Measurements from ENCODE around the gene CATSPER3. TPM values are rescaled to one million over a fixed set of nuclear protein-coding genes. Genes with fewer than 3 reads are reported as not detected.

The CATSPER3 gene
- polyA plus RNA-seq, 2 of the 4 experiments (the other 2 are of a cell fraction), result 0.41 to 0.74 TPM

- H3K9me3 ChIP-seq, result no peaks in the 10 kb centered on the region
- no peak overlapping the region for H3K27ac ChIP-seq
- ChIA-PET CTCF (interaction anchor here (0.8 kb wide), 1 partner anchor 33 kb away, joined by 3 read pairs; no protein-coding TSS in a partner anchor), POLR2A (no interaction called here)
- ATAC-seq, result no peak
- 91% methylated on average over 8 of the region's 11 CpGs for WGBS (ENCODE audit: missing lambda C conversion rate)
- no peak overlapping the region for H3K4me3 ChIP-seq
- H3K4me2 ChIP-seq, result no peak overlapping the region
- DNase-seq (ENCODE audit: low read depth in 1 of 2, low spot score in 1 of 2), result no peak
- TF ChIP-seq TFCP2L1 (CRISPR knock-in tag; IDR thresholded peaks at IDR 0.05) (no peak), TP53 (CRISPR knock-in tag; IDR thresholded peaks at IDR 0.05) (no peak), FOSL2 (IDR thresholded peaks at IDR 0.05) (no peak), FOSL2 (CRISPR knock-in tag; IDR thresholded peaks at IDR 0.05) (no peak), SREBF2 (IDR thresholded peaks at IDR 0.05) (no peak), CHD2 (IDR thresholded peaks at IDR 0.05; ENCODE audit: low read length, partially characterized antibody) (no peak), USF2 (IDR thresholded peaks at IDR 0.05) (no peak), HDAC2 (IDR thresholded peaks at IDR 0.05) (no peak), ZFP36 (IDR thresholded peaks at IDR 0.05; ENCODE audit: borderline replicate concordance, partially characterized antibody) (no peak), RARB (CRISPR knock-in tag; IDR thresholded peaks at IDR 0.05) (no peak)
- no peak for FAIRE-seq
- no peaks in the 10 kb centered on the region for H3K4me1 ChIP-seq
Measured at GRCh38 chr5:135016861-135017290, 49.2 kb downstream of the CATSPER3 start.

GRCh38 chr5:135018457-135018856 is 50.8 kb downstream of the CATSPER3 start:
- no peak for FAIRE-seq
- no peak overlapping the region for H3K4me2 ChIP-seq
- no peak overlapping the region for H3K27ac ChIP-seq
- 88% methylated on average over 4 of the region's 4 CpGs for WGBS (ENCODE audit: missing lambda C conversion rate)
- TF ChIP-seq BCL3 (IDR thresholded peaks at IDR 0.05) (no peak), RAD21 (conservative IDR thresholded peaks at IDR 0.05 in 1 of 2, IDR thresholded peaks at IDR 0.05 in 1 of 2) (no peak), CEBPB (IDR thresholded peaks at IDR 0.05) (no peak), EHMT2 (IDR thresholded peaks at IDR 0.05; ENCODE audit: low read depth) (no peak)
- ChIA-PET CTCF (interaction anchor here (0.7 to 2.9 kb wide), 4 partner anchors 20 to 314 kb away, joined by 3 to 12 read pairs (median 7); no protein-coding TSS in a partner anchor), POLR2A (no interaction called here)
- DNase-seq (ENCODE audit: low read depth in 1 of 2, low spot score in 1 of 2), result no peak
- ATAC-seq, result no peak
- H3K9me3 ChIP-seq, result no peaks in the 10 kb centered on the region
- H3K4me3 ChIP-seq, result no peak overlapping the region
- H3K4me1 ChIP-seq, result no peaks in the 10 kb centered on the region

GRCh38 chr5:135019314-135019713 is 51.6 kb downstream of the CATSPER3 start:
- no peak for FAIRE-seq
- no peak for DNase-seq (ENCODE audit: low read depth in 1 of 2, low spot score in 1 of 2)
- WGBS (ENCODE audit: missing lambda C conversion rate), result 81% methylated on average over 5 of the region's 5 CpGs
- ATAC-seq, result peak in 1 of 2 experiments; percentile 55; a peak in 1 of 6 replicates
- Histone ChIP-seq H3K4me2 (no peak overlapping the region), H3K4me3 (no peak overlapping the region), H3K4me1 (no peaks in the 10 kb centered on the region), H3K9me3 (no peaks in the 10 kb centered on the region), H3K27ac (no peak overlapping the region)
- TF ChIP-seq FOSL2 (IDR thresholded peaks at IDR 0.05) (no peak), FOSL2 (CRISPR knock-in tag; IDR thresholded peaks at IDR 0.05) (no peak), CHD4 (IDR thresholded peaks at IDR 0.05; ENCODE audit: borderline replicate concordance) (no peak), RNF2 (IDR thresholded peaks at IDR 0.05; ENCODE audit: borderline replicate concordance, low read depth) (no peak), SMC3 (IDR thresholded peaks at IDR 0.05) (peak; percentile 13; the same call in 1 of the 3 replicates), EHF (CRISPR knock-in tag; IDR thresholded peaks at IDR 0.05) (no peak), RAD21 (conservative IDR thresholded peaks at IDR 0.05 in 1 of 2, IDR thresholded peaks at IDR 0.05 in 1 of 2) (peak; percentile 27 to 47; a peak in 3 of 5 replicates)
- ChIA-PET POLR2A (no interaction called here), CTCF (interaction anchor here (1.2 to 2.9 kb wide), 5 partner anchors 20 to 313 kb away, joined by 3 to 12 read pairs (median 3); no protein-coding TSS in a partner anchor)
